ES-I3 (cell line): ENCODE measurements around the gene DUSP6.

Source experiments
- H3K36me3 ChIP-seq: 2 replicates; pipeline ENCODE4 v1.6.1; 2013; ENCODE audit warnings: mild to moderate bottlenecking, low read length, control low read depth, moderate library complexity; ENCODE audit not compliant: insufficient read depth
- H3K4me1 ChIP-seq: 2 replicates; pipeline ENCODE4 v1.6.1; 2013; ENCODE audit warnings: mild to moderate bottlenecking, control low read depth, low read length; ENCODE audit not compliant: insufficient read depth
- H3K9ac ChIP-seq: 2 replicates; pipeline ENCODE4 v1.6.1; 2013; ENCODE audit warnings: low read depth, mild to moderate bottlenecking, low read length, moderate library complexity
- H3K9me3 ChIP-seq: 2 replicates; pipeline ENCODE4 v1.6.1; 2013; ENCODE audit warnings: mild to moderate bottlenecking, low read length, moderate library complexity; ENCODE audit not compliant: control insufficient read depth, insufficient read depth

The DUSP6 gene

DNA sequence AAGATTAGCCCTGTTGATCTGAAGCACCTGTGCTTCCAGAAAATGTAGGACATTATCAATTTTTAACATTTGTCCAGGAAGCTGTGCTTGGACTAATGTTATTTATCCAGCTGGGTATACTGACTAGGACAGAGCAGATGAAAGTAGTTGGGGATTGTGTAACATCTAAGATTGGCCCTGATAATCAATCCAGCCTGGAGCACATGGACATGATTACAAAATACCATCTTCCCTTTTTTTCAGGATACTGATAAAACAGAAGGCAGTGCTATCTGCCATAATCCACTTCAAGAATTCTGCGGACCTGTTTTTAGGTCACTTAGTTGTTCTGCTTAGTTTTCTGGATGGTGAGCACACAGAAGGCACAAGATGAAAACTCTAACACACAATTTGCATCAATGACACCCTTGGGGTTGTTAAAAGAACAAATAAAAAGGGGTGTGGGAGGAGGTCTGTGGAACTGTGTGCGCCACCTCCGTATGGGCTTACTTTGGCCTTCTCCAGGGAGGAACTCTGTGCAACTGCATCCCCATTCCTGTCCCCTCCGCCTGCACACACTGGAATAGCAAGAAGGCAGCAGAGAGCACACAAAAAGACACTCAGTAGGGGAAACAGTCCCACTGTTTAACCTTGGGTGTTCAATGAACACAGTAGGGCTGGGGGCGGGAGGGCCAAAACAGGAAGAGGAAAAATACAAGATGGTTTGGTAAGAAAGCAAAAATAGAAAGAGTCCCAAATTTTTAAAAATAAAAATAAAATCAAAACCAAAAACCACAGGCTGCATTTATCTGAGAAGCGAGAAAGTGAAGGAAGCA is 31.1 kb upstream of the DUSP6 start:
- no peaks in the 10 kb centered on the region for H3K36me3 ChIP-seq
- H3K9ac ChIP-seq, result no peak overlapping the region
- H3K9me3 ChIP-seq, result no peaks in the 10 kb centered on the region
- H3K4me1 ChIP-seq, result peaks cover 15% of the 10 kb centered on the region; the same call in 1 of the 2 replicates

DNA sequence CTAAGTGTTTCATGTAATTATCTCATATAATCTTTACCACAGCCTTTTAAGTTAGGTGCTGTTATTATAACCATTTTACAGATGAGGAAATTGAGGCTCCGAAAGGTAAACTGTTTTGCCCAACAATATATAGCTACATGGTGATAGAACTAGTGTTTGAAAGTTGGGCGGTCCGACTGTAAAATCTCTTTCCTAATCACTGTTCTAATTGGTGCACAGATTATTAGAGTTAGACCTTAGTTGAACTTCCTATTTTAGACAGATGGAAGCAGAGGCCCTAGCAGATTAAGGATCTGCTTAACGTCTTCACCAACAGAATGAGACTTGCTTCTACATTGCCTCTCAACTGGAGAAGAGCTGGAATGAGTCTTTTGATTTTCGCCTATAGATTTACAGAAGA is 30.0 kb upstream of the DUSP6 start:
- no peaks in the 10 kb centered on the region for H3K9me3 ChIP-seq
- no peak overlapping the region for H3K9ac ChIP-seq
- H3K36me3 ChIP-seq, result no peaks in the 10 kb centered on the region
- peaks cover 15% of the 10 kb centered on the region; the same call in 1 of the 2 replicates for H3K4me1 ChIP-seq

DNA sequence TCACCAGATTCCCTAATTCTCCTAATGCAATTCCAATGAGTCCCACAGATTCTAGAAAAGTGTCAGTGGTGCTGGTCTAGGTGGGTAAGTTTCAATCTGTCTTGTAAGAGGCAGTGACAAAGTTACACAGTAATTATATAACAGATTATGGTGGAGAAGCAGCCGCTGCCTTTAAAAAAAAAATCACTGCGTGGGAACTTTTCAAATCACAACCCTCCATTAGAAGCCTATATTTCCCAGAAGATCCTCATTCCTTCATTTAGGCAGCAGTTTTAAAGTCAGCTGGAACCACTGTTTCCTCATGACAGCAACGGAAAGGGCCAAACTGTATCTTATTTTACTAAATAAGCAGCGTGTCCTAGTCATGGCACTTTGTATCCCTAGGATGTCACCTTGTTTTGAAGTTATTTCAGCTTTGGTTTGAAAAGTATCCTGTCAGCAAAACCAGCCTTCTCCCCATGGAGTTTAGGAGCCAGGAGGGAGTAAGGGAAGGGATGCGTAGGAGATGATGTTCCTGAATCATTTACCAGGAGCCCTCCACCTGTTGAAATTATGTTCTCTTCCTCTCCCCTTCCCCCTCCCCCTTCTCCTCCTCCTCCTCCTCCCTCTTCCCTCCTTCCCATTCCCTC is 27.7 kb upstream of the DUSP6 start:
- Histone ChIP-seq H3K4me1 (peaks cover 14% of the 10 kb centered on the region; the same call in 1 of the 2 replicates), H3K9ac (no peak overlapping the region)

DNA sequence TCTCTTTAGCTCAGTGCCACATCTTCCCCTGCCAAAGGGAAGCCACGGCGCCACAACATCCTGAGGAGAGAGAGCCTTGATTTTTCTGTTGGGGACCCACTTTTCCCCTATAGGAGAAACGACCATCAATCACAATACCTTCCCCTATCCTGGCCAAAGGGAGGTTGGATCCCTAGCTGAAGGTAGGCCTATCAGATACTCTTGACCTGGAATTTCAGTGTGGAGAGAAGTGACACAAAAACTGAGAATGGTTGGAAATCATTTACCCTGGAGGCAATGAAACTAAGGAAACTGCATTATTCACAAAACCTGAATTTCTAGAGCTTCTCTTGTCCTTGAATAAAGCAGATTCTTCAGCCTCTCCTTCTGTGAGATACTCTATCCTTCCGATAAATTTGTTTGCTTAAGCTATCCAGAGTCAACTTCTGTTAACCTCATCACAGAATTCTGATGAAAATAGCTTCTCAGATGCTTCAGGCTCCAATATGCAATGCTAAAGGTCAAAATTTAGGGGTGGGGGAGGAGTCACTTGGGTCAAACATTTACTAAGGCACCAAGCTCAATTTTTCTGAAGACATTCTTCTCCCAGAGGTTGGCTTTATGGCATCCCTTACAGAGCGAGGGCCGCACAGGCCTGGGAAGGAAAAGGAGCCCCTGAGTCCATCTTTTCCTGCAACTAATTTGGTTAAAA is 27.0 kb upstream of the DUSP6 start:
- H3K9me3 ChIP-seq, result no peaks in the 10 kb centered on the region
- no peak overlapping the region for H3K9ac ChIP-seq
- H3K36me3 ChIP-seq, result no peaks in the 10 kb centered on the region
- H3K4me1 ChIP-seq, result peaks cover 8% of the 10 kb centered on the region; the same call in 1 of the 2 replicates

More for the DNA sequence above, 27.7 kb upstream of the DUSP6 start:
- Histone ChIP-seq H3K9me3 (no peaks in the 10 kb centered on the region), H3K36me3 (no peaks in the 10 kb centered on the region)

DNA sequence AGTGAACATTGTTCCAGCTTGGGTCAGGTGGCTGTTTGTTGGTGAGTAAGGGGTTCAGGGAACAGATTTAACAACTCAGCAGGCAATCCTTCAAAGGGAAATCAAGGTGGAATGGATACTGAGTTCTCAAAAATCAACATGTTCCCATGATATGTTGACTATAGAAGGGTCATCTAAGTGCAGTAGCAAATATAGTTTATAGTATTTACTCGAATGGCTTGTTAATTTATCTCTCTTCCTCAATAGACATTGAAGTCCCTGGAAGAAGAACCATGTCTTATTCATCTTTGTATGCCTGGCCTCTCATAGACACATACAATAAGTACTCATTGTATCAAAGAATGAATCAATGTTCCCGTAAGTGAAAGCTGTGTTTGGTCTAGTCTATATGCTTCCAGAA is 24.5 kb upstream of the DUSP6 start:
- Histone ChIP-seq H3K9ac (no peak overlapping the region), H3K9me3 (no peaks in the 10 kb centered on the region), H3K36me3 (no peaks in the 10 kb centered on the region), H3K4me1 (peaks cover 13% of the 10 kb centered on the region; the same call in 1 of the 2 replicates)

DNA sequence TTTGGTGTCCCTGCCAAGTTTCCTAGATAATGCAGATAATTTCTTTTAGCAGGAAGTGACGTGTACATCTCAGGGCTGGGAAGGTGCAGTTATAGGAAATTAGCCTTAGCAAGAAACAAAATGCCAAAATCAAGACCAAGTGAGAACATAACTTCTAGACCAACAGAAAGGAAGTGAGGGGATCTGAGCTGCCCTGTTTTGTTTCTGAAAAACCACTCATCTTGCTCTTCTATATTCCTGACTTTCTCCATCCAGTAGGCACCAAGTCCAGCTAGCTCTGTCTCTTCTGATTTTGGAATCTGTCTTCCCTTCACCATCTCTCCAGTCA is 23.9 kb upstream of the DUSP6 start:
- H3K9me3 ChIP-seq, result no peaks in the 10 kb centered on the region
- no peaks in the 10 kb centered on the region for H3K36me3 ChIP-seq
- H3K4me1 ChIP-seq, result peaks cover 13% of the 10 kb centered on the region; the same call in 1 of the 2 replicates
- no peak overlapping the region for H3K9ac ChIP-seq

DNA sequence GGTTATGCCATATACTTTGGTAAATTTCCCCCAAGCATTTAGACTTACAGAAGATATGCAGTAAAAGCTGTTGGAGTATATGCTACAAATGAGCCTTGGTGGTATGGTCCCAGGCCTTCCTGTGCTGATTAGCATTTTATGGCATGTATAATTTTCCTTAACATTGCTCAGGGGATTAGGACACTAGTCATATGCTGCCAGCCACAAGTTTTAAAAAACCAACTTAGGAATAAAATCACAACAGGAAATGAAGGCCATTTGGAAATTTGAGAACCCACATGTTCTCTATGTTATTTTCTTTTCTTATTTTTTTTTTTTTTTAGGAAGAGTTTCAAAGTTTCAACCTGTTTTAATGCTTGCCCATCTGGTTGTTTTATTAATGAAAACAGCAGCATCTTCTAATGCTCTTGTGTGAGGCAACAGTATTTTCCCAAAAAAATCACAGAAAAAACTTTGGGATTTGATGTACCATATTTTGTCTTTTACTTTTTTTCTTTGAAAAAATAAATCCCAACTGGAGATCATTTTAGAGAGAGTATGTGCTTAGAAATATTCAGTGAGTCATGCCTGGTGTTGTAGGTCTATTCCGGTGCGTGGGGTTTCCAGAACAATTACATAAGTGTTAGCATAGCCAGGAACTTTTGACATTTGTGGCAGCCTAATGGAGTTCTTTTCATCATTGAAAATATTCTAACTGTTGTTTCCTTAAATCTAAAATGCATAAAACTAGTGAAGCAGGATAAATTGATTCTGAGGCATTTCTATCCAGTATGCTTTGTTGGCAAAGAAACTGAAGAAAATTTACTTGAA is 21.7 kb upstream of the DUSP6 start:
- Histone ChIP-seq H3K4me1 (peaks cover 13% of the 10 kb centered on the region; the same call in 1 of the 2 replicates), H3K9me3 (no peaks in the 10 kb centered on the region), H3K36me3 (no peaks in the 10 kb centered on the region), H3K9ac (no peak overlapping the region)

DNA sequence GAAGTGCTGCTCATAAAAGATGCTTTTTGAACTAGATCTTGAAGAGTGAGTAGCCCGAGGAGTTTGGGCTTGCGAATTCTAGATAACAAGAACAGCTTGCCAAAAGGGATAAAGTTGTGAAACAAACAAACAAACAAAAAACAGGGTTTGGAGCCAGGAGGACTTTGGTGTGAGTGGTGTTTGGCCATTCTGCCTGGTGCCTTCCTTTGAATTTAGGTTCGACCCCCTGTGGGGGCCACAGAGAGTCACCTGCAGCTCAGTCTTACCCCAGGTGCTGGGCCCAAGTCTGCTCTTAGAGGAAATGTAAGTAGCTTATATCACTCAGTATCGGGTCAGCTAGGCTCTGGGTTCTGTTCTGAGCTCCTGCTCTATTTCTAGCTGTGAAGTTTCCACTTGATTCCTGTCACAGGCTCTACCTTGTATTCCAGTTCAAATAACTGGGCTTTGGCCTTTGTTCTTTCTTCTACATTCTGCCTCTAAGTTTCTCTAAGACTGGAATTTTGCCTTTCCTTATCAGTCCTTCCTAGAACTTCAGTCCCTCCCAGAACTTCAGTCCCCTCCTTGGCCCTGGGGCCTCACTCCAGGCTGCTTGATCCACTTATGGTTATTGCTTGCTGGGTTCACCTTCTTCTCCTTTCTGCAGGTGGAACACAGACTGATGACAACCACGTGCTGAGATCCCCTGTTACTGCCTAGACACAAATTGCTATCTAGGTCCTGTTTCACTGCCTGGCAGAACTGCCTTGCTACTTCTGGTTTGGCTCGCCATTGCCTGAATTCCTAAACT is 20.5 kb upstream of the DUSP6 start:
- Histone ChIP-seq H3K4me1 (peaks cover 13% of the 10 kb centered on the region; the same call in 1 of the 2 replicates), H3K36me3 (no peaks in the 10 kb centered on the region), H3K9ac (no peak overlapping the region), H3K9me3 (no peaks in the 10 kb centered on the region)

DNA sequence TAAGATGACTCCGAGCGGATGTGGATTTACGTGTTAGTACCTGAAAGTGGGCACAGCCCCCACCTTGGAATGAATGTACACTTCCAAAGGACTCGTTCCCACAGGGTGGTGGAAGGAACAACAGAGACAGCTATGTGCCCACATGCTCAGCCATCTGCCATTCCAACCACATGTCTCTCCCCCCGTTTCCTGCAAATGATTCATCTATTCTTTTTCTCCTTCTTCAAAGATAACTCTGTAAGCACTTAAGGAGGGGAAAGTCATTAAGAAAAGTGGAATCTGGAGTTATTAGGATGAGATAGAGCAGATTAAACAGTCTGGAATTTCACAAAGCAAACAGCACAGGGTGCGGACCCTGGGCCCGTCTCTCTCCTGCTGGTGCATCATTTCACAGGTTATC is 18.5 kb upstream of the DUSP6 start:
- H3K9ac ChIP-seq, result no peak overlapping the region
- no peaks in the 10 kb centered on the region for H3K9me3 ChIP-seq
- H3K4me1 ChIP-seq, result peaks cover 13% of the 10 kb centered on the region; the same call in 1 of the 2 replicates

DNA sequence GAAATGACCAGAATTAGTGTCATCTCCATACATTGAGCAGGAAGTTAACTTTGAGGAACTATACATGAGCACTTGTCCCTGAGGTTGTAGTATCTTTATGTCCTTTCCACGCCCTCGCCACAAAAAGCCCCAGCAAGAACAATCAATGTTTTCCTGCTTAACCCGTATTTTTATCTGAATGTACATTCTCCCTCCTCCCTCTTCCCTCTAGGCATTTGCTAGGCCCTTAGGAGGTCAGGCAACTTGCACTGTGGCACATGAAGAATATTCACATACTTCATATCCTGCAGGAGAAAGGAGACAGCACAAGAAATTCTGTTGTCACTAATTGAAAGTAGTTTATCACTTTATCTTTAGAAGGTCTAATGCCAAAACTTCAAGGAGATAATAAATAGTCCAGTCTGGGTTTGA is 18.1 kb upstream of the DUSP6 start:
- Histone ChIP-seq H3K36me3 (no peaks in the 10 kb centered on the region), H3K4me1 (peaks cover 13% of the 10 kb centered on the region; the same call in 1 of the 2 replicates), H3K9ac (no peak overlapping the region), H3K9me3 (no peaks in the 10 kb centered on the region)

More for the DNA sequence above, 18.5 kb upstream of the DUSP6 start:
- no peaks in the 10 kb centered on the region for H3K36me3 ChIP-seq

DNA sequence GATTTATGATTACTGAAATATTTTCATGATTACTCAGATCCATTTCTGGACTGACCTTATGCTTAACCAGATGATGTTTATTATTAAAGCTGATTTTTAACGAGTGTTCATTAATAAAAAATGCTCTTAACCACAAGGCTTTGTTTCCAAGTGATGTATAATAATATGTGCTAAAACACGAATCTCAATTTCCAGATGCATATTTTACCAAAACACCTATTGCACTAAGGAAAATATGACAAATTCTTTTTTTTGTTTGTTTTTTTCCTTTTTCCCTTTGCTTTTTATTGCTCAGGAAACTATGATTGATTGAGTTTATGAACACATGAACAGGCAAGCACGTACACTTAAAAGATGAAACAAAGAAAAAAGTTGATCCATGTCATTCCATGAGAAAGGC is 16.9 kb upstream of the DUSP6 start:
- Histone ChIP-seq H3K36me3 (no peaks in the 10 kb centered on the region), H3K4me1 (peaks cover 12% of the 10 kb centered on the region; the same call in 1 of the 2 replicates), H3K9me3 (no peaks in the 10 kb centered on the region), H3K9ac (no peak overlapping the region)

DNA sequence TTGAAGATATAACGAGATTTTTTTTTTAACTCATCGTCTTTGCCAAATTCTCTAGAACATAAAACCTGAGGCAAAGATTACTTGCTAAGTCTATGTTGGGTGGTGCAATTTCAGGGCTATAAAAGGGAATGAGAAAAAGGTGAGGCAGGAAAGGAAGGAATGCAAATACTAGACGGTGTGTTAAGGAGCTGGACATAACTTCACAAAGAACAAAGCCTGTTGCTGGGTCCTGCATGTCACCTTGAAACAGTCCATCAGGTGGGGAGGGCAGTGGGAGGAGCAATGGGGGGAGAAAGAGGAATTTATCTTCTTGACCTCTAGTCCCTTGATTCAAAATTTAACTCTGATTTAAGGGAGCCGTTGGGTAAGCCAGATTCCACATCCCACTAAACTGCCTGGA is 16.1 kb upstream of the DUSP6 start:
- no peaks in the 10 kb centered on the region for H3K9me3 ChIP-seq
- no peaks in the 10 kb centered on the region for H3K36me3 ChIP-seq
- 0 out of 2 replicates have a peak, but pooled peaks cover 5% of the 10 kb centered on the region for H3K4me1 ChIP-seq
- no peak overlapping the region for H3K9ac ChIP-seq

DNA sequence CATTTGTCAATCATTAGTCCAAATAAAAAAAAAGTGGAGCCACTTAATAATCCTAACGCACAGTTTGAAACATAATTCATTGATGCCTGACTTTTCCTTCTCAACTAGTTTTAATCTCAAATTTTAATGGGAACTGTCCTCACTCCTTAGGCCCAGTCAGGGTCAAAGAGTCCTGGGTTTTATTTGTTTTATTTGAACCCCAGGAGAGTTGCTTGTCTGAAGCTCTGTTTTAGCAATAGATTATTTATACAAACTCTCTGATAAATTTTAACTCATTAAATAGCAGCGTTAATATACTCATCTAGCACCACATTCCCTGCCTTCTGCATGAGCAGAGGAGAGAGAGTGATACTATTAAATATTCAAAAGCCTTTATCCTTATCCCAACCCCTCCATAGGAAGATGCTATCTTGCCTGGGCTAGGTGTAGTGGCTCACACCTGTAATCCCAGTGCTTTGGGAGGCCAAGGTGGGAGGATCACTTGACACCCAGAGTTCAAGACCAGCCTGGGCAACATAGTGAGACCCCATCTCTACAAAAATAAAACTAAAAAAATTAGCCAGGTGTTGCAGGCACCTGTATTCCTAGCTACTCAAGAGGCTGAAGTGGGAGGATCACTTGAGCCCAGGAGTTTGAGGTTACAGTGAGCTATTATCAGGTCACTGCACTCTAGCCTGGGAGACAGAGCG is 14.5 kb upstream of the DUSP6 start:
- no peaks in the 10 kb centered on the region for H3K36me3 ChIP-seq
- no peaks in the 10 kb centered on the region for H3K9me3 ChIP-seq
- H3K9ac ChIP-seq, result no peak overlapping the region
- H3K4me1 ChIP-seq, result no peaks in the 10 kb centered on the region
